GM19372 (cell line): ENCODE measurements around the gene KDELR1.
"Not testable (repeated sequence)": the region's sequence is repeated elsewhere in the genome, so short reads cannot be mapped to it uniquely, and the experiment has no call there.

ENCODE experiments used
- ATAC-seq: cut with Tn5 transposase; IDR thresholded peaks from one replicate; pipeline ENCODE4 v1.9.1; 2021; ENCODE audit warnings: mild to moderate bottlenecking, low read depth, moderate library complexity; ENCODE audit not compliant: unreplicated experiment

The KDELR1 gene

DNA sequence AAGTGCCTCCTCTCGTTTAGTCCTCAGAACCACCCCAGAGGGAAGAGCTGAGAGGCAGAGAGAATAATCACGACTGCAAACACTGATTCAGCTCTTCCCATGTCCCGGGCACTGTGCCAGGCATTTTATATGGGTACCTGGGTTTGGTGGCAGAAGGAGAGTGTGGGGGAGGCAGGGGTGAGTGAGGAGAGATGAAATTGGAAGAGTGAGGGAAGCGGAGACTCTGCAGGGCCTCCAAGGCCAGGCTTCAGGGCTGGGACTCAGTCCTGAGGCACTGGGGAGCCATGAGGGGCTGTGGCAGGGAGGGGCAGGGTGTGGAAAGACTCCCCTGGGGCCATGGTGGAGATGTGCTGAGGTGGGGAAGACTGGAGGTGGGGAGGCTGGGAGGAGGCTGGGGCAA is 18.4 kb downstream of the KDELR1 start:
- no peak for ATAC-seq

GRCh38 chr19:48371771-48372170 is 19.6 kb downstream of the KDELR1 start:
- ATAC-seq, result not testable (repeated sequence)

DNA sequence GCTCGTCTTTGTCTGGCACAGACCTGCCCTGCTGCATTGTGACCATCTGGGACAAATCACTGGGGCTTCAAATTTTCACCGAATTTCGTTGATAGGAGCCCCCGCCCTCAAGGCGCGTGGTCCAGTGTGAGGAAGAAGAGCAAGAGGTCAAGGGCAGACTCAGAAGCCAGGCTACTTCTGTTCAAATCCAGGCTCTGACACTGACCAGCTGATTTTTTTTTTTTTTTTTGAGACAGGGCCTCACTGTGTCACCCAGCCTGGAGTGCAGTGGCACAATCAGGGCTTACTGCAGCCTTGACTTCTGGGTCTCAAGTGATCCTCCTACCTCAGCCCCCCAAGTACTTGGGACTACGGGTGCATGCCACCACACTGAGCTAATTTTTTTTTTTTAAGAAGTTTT is 20.0 kb downstream of the KDELR1 start:
- no peak for ATAC-seq

DNA sequence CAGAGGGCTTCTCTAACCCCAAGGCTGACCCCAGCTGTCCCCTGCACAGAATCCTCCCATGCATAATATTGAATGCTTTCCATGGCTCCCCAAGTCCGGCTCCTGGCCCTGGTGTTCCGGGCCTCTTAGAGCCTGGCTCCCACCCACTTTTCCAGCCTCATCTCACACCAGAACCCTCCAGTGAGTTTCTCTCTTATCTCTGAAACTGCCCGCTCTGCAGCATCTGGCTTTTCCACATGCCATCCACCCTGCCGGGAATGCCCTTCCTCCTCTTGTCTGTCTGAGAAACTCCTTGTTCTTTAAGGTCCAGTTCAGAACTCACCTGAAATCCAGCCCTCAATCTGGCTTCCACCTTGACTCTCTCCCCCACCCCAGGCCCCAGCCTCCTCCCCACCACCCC is 20.4 kb downstream of the KDELR1 start:
- no peak for ATAC-seq

DNA sequence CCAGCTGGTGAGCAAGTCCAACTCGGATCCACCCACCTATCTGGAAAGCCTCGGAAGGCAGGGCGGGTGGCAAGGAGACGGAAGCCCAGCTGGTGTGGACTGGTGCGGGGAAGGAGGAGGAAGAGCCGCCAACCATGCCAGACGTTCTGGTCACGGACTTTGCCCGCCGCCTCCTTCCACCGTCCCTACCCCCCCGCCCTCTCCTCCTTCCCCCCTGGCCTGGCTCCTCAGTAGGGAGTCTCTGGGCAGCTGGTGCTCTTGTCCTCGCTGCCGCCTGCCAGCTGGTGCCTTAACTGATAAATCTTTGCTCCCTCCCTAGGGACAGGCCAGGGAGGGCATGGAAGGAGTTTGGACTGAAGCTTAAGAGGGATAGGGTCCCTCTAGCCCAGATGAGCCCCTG is 22.4 kb downstream of the KDELR1 start:
- ATAC-seq, result no peak

DNA sequence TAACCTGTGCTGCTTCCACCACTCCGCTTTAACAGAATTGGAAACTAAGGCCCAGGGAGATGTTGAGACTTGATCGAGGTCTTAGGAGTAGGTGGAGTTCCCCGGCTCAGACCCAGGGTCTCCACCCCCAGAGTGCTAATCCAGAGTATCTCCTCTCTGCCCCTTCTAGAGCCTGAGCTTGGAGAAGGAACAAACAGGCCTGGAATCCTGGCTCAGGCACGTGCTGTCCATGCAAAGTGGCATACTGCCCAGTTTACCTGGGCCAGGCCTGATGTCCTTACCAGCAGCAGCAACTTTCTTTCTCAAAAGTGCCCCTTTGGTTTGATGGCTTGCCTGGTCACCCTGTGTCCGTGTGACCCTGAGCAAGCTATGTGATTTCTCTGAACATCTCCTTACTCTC is 23.5 kb downstream of the KDELR1 start:
- no peak for ATAC-seq

DNA sequence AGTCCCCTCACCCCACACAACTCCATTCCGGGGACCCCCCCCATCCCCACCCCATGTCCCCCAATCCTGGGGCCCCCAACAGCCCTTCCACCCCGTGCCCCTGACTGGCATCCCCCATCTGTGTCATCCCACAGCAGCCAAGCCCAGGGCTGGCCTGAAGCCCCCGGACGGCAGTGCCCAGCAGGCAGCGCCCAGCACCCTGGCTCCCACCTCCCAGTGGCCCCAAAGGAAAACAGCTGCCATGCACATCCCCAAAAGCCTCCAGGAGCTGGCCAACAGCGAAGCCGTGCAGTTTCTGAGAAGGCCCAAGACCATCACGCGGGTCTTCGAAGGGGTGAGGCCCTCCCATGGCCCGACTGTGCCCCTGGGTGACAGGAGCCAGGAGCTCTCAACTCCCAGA is 25.7 kb downstream of the KDELR1 start:
- no peak for ATAC-seq

GRCh38 chr19:48364598-48365348 is 26.6 kb downstream of the KDELR1 start:
- ATAC-seq, result no peak

DNA sequence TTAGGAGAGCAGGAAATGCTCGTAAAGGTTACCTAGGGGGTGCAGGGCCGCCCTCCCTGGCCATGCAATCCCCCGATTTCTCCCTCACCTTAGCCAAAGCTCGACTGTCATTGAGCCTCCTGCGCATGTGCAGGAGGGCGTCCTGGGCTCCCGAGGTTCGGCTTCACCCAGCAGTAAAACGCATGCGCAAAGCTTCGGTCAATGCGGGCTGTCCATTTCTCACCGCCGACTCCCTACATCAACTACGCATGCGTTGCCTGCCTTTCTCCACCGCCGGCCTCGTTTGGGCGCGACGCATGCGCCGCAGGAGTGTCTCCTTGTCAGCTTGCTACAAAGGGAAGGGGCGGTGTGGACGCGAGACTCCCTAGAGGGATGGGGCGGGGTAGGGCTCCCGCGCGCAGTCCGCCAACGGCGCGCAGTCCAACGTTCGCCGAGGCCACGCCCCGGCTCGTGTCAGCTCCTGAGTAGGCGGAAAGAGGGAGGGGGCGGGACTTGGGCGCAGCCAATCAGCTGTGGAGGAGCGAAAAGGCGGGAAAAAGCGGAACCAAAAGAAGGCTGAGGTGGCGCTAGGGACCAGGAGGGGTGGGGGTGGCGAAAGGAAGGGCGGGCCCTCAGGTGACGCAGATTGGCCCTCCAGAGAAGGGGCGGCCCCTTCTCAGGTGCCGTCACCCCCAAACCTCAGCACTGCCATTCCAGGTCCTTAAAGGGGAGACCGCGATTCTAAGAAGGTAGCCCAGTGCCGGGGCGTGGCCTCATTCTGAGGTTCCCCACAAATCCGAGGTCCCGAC is 27.3 kb downstream of the KDELR1 start, which contains the start of the genes SYNGR4 and TMEM143:
Gene SYNGR4, plus strand, starts transcription at position 558 of the 788 bp plus-strand sequence. CDS start 1,476 bp downstream, outside the sequence.
Gene TMEM143, minus strand, starts transcription at position 131 of the 788 bp plus-strand sequence. Its CDS starts 20 bp downstream, at position 111.
- peak; percentile 92 for ATAC-seq

DNA sequence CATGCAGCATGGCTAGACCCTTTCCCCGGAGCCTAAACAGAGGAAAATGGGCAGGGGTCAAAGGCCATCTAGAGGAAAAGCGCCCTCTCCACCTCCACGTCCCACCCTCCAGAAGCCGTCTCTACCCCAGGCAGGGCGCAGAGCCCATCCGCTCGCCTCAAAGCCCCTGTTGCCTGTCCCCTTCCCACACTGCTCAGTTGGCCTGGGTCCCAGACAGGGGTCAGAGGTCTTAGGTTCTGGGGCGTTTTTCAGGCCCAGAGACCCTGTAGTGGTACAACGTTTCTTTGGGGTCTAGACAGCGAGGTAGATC is 27.9 kb downstream of the KDELR1 start:
- peak; percentile 1 for ATAC-seq

GRCh38 chr19:48362716-48363499 is 28.4 kb downstream of the KDELR1 start:
- ATAC-seq, result no peak

DNA sequence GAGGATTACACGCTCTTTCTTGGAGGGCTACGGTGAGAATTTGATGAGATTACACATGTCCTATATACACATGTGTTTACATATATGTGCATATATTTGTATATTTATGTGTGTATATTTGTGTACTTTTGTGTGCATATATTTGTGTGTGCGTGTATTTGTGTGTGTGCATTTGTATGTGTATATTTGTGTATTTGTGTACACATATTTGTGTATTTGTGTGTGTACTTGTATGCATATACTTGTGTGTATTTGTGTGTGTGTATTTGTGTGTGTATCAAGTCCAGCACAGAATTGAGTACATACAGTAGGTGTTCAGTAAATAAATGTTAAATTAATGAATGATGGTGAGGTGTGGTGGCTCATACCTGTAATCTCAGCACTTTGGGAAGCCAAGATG is 29.4 kb downstream of the KDELR1 start:
- no peak for ATAC-seq

DNA sequence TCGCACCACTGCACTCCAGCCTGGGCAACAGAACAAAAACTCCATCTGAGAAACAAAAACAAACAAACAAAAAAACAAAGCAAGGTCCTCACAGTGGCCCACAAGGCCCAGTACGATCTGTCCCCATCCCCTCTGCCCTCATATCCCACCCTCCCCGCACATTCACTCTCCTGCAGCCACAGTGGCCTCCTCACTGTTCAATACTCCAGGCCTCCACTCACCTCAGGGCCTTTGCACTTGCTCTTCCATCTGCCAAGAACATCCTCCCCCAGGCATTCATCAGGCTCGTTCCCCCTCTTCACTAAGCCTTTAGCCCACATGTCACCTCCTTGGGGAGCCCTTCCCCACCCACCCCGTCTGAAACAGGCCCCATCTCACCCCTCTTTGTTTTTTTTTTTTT is 32.2 kb downstream of the KDELR1 start:
- no peak for ATAC-seq

- ATAC-seq, result no peak
Observed at GRCh38 chr19:48355365-48355954, 35.9 kb downstream of the KDELR1 start.

DNA sequence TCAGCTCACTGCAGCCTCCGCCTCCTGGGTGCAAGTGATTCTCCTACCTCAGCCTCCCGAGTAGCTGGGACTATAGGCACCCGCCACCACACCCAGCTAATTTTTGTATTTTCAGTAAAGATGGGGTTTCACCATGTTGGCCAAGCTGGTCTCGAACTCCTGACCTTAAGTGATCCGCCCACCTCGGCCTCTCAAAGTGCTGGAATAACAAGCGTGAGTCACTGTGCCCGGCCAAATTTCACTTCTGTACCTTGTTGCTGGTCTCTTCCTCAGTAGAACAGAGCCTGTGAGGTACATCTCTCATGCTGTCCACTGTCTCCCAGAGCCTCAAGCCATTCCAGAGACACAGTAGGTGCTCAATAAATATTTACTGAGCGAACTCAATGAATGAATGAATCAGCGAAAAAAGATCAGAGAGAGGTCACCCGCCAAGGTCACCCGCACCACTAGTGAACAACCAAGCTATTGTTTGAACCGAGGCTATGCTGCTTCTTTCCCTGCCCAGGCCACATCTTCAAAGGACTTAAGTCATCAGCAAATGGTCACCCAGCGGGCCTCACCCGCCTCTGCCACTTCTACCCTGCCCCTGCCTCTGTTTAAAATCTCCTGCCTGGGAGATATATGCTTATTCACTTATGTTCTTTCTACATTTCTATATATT is 36.9 kb downstream of the KDELR1 start:
- no peak for ATAC-seq

GRCh38 chr19:48353677-48354076 is 37.7 kb downstream of the KDELR1 start:
- no peak for ATAC-seq

- no peak for ATAC-seq
Observed at GRCh38 chr19:48351341-48351752, 40.0 kb downstream of the KDELR1 start.

DNA sequence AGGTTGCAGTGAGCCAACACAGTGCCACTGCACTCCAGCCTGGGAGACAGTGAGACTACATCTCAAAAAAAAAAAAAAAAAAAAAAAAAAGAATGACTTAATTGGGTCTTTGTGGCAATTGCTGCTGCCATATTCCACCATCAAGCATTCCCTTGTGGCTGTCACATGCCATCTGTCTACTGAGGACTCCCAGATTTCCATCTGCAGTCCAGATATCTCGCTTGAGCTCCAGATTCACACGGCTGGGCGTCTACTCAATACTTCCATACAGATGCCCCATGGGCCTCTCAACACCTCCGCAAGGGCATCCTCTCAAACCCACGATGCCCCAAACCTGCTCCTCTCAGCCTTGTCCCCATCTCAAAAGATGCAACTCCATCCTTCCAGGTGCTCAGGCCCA is 40.5 kb downstream of the KDELR1 start:
- no peak for ATAC-seq

DNA sequence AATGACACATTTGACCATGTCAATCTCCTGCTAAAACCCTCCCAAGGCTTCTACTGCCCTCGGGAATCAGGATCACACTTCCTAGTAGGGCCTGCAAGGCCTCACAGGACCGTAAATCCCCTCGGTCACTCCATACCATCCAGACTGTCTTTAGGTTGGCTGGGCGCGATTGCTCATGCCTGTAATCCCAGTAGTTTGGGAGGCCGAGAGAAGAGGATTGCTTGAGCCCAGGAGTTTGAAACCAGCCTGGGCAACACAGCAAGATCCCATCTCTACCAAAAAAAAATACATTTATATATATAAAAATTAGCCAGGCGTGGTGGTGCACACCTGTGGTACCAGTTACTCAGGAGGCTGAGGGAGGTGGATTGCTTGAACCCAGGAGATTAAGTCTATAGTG is 42.6 kb downstream of the KDELR1 start:
- no peak for ATAC-seq

DNA sequence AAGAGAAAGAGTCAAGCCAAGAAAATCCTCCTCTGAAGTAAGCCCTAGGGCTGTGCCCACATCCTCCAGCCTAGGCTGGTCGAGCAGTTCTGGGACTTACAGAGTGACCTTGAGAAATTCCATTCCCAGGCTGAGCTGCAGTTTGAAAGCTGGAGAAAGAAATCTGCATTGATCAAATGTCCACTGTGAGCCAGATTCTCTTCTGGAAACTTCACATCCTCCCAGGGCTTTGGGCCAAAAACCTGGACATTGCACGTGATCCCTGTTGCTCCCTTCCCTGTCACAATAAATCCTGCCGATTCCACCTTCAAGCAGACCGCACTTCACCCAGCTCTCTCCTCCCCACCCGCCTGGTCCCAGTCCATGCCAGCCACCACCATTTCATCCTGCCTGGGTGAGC is 43.3 kb downstream of the KDELR1 start:
- no peak for ATAC-seq
